Dedifferentiated amniotic fluid mesenchymal stem cell (primary cell): ENCODE measurements around the gene C4BPB.
"Not testable (repeated sequence)": the region's sequence is repeated elsewhere in the genome, so short reads cannot be mapped to it uniquely, and the experiment has no call there.

Experiments used
- DNase-seq: peaks from one replicate; pipeline ENCODE4 v3.0.0-alpha.2; 2016; ENCODE audit errors: extremely low spot score

C4BPB gene, protein sequence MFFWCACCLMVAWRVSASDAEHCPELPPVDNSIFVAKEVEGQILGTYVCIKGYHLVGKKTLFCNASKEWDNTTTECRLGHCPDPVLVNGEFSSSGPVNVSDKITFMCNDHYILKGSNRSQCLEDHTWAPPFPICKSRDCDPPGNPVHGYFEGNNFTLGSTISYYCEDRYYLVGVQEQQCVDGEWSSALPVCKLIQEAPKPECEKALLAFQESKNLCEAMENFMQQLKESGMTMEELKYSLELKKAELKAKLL

DNA sequence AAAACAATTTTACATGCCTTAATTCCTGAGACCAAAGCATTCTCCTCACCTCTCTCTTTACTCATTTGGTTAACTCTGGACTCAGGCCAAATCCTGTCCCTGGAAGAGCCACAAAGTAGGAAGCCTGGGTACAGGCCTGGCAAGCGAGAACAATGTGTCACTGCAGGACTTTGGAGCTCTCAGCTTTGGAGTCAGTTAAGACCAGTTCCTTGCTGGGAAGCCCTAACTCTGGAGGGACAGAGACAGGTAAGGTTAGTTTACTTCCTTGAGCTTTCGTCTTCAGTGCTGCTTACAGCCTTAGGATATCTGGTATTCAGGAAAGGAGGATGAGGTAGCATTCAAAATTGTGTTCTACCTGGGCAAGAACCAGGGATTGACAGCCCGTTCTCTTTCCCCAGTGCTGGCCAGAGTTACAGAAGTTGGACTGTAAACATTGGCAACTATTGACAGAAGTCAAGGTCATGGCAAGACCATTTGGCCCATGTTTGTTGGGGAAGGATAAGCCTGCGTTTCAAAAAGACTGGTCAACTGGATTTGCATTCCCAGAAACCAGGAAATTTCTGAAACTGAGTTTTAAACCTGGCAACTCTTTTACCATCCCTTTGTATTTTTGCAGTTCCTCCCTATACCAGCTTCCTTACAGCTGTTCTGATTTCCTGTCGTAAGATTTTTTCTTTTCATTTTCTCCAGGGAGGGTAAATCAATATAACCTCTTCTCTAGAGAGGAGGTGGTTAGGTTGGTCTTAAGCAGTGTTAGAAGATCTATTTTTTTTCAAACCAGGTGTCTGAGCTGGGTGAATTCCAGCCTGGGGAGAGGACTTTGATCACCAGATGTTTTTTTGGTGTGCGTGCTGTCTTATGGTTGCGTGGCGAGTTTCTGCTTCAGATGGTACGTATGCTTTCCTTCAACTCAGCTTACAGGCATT lies at the start of gene C4BPB:
Gene C4BPB, plus strand, starts transcription at position 160 of the 926 bp plus-strand sequence. Its CDS starts 672 bp downstream, at position 832.
- DNase-seq: no peak

DNA sequence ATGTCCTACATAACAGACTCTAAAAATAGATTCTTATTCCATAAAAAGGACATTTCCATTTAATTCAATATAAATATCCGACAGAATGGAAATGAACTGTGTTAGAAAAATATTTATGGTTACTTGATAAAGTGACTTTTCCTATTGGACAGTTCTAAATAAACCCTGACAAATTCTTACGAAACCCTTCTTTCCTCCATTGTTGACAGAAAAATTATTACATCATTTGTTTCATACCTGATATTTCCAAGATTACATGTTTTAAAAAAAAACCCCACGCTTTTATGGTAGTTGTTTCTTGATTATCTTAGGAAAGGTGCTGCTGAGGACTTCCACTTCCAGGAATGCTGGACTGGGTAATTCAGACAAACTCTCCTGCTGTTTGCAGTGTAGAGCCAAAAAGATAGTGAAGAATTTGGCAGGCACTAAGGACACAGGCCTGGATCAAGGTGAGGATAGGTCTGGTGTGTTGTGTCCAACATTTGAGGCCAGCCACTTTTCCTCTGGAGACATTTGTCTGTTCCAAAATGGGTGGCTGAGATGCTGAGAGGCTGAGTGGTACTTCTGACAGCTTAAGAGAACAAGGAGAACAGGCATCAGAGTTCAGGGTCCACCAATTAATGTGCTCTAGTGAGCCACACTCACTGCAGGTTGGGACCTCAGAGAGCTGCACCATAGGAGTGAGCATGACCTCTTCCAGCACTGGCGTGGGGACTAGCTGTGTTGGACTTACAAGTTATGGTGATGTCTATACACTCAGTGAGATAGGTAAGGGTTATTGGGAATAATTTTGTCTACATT lies 49.1 kb upstream of the C4BPB start:
- DNase-seq: no peak

DNA sequence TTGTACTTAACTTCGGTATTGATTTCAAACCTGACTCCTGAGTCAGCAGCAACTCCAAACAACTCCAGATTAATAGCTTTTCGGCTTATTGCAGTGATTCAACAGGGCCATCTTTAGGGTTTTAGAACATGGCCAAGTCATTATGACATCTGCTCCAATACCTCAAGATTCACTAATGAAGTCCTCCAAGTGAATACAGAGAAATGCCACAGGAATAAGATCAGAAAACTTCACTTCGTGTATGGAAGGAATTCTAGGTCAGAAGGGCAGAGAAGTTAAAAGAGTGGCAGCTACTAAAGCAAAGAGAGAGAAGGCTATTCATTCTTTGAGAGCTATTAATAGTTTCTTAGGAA lies 48.5 kb upstream of the C4BPB start:
- peak; percentile 22 for DNase-seq

DNA sequence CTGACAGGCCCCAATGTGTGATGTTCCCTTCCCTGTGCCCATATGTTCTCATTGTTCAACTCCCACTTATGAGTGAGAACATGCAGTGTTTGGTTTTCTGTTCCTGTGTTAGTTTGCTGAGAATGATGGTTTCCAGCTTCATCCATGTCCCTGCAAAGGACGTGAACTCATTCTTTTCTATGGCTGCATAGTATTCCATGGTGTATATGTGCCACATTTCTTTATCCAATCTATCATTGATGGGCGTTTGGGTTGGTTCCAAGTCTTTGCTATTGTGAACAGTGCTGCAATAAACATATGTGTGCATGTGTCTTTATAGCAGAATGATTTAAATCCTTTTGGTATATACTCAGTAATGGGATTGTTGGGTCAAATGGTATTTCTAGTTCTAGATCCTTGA lies 47.3 kb upstream of the C4BPB start:
- DNase-seq: not testable (repeated sequence)

DNA sequence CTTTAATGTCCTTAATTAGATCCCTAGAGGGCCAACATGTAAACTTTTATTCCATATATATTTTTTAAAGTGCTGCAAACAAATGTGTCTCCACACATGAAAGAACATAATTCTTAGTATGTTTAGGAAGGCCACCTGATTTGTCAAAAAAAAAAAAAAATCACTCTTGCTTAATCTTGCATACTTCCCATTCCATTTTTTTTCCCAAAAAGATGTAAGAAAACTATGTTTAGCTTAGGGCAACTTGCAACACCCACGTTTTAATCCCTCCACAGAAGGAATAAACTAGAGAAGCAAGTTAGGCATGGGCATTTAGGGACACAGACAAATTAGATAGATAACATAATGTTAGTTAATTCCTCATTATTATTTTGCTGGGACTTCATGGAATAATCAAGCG lies 43.2 kb upstream of the C4BPB start:
- no peak for DNase-seq

DNA sequence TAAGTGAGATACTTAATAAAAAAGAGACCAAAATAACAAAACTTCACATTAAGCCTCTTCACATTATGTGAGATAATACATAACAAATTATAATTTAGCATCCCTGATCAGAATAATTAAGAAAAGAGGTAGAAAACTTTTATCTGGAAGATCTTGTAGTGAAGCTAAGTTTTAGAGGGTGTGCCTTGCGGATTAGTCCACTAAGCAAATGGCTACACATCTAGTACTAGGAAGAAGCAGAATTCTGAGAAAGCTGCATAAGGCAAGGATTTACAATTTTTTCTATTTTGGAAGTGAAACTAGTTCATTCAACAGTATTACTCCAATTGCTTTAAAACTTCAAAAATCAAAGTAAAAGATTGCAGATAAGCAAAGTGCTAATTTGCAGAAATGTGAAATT lies 41.2 kb upstream of the C4BPB start:
- DNase-seq: no peak

DNA sequence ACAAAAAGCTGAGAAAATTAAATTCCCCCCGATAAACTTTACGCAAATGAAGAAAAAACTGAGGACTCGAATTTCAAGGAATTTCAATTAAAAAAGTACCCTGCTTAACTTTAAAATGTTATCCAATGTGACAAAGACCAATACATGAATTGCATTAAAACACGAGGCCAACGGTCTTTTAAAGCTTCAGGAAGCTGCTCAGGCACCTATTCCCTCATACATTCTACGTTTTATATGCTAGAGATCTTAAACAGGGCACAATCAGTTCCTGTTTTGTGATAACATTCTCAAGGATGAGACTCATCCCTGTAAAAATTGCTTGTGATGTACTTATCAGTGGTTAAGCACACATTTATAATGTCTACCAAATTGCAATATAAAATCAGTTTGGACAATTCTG lies 40.6 kb upstream of the C4BPB start:
- DNase-seq: no peak

DNA sequence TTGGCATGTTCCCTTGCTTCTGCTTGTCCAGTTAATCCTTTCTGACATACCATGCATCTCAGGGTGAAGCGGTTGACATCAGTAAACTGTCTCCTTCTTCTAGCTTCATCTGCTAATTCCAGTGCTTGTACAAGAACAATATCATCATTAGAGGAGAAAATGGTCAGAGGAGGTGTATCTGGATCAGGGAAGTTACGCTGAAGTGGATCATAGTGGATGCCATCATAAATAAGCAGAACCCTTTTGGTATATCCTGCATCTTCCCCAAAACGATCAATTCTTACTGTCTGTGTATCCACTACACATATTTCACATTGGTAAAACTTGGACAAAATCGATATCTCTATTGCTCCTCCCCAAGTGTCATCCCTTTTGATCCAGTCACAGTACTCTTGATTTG lies 39.6 kb upstream of the C4BPB start:
- no peak for DNase-seq

DNA sequence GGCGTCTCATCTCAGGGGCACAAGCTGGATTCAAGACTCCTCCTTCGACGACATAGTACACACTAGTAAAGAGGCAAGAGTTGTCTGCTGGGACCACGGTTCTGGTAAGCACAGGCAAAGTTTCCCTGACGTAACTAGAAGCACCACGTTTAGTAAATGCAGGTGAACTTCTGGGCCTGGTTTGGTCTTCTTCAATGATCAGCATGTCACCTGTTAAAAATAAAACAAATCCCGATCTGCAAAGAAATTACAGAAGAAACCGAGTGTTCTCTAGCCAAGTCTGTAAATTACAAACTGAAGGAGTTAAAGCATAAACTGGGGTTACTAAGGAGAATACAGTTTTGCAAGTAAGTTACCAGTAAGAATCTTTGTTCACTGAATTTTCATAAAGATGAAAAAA lies 39.1 kb upstream of the C4BPB start:
- no peak for DNase-seq

DNA sequence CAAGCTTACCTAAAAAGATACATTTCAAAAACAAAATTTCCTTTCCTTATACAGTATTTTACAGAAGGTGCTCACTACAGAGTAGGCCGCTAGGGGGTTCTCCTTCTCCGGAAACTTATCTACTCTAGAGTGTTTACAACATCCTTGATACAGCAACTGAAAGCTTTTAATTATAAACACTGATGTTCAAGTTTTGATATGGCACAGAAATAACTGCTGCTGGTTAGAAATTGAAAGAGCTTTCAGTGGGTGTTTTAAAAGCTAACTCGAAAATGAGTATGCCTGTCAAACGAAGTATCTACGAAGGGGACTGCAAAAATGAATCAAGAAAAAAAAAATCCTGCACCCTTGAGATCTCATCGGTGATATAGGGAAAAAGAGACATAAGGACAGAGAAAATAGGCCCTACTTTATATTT lies 38.7 kb upstream of the C4BPB start:
- peak; percentile 70 for DNase-seq

DNA sequence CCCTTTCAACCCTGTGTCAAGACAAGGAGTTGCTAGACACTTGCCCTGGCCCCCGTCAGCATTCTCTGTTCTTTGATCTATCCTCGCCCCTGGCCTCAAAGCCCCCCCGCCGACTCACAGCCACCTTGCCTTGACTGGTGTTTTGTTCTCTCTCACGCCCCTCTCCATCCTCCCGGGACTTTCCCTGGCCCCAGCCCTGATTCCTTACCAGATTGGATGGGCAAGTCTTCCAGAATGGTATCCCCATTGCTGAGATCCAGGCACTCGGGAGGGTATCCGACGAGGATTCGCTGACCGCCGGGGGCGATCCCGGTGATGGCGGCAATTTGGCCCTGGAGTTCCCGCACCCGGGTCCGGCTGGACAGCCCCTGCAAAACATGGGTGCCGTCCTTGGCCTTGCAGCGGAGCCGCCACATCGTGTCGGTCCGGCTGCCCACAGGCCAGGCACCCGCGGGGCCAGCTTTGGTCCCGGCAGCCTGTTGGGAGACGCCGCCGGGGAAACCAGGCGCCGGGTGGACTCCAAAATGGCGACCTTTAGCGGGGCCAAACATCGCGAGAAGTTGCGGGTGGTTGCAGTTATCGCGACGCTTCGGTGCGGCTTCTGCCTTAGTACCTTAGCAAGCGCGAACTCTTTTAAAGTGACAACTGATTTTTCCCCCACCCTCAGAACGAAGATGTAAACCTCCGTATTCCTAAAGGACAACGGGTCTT lies 38.0 kb upstream of the C4BPB start:
- DNase-seq: peak; percentile 94

DNA sequence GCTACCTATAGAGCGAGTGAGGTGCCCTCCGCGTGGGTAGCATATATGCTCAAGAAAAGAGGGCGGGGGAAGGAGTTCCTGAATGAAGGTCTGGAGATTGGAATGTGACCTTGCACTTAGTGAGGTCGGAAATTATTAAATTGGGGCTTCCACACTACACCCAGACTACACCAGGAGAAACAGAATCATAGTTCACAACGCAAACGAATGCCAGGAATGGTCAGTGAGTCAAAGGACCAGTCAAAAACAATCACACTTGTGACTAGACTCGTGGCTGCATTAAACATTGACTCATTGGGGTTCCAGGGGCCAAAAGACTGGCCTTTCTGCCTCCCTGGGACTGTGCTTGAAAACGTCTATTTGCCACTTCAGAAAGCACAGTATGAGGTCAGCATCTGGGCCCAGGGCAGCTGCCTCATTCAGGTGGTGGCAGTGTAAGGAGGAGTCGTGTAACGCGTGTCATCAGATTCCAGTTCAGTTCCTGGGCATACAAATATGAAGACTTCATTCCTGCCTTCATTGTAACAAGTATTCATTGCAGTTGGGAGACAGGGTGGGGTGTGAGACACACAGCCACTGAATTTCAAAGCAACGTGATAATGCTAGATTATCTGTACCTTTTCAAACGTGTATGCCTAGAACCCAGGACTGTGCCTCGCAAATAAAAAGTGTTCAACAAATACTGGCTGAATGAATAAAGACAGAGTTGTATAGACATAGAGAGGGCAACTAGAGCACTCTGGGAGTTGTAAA lies 37.3 kb upstream of the C4BPB start, which contains the start of gene YOD1:
Gene YOD1, minus strand, starts transcription at position 18 of the 753 bp plus-strand sequence. CDS start 178 bp downstream, outside the sequence.
- DNase-seq: no peak

DNA sequence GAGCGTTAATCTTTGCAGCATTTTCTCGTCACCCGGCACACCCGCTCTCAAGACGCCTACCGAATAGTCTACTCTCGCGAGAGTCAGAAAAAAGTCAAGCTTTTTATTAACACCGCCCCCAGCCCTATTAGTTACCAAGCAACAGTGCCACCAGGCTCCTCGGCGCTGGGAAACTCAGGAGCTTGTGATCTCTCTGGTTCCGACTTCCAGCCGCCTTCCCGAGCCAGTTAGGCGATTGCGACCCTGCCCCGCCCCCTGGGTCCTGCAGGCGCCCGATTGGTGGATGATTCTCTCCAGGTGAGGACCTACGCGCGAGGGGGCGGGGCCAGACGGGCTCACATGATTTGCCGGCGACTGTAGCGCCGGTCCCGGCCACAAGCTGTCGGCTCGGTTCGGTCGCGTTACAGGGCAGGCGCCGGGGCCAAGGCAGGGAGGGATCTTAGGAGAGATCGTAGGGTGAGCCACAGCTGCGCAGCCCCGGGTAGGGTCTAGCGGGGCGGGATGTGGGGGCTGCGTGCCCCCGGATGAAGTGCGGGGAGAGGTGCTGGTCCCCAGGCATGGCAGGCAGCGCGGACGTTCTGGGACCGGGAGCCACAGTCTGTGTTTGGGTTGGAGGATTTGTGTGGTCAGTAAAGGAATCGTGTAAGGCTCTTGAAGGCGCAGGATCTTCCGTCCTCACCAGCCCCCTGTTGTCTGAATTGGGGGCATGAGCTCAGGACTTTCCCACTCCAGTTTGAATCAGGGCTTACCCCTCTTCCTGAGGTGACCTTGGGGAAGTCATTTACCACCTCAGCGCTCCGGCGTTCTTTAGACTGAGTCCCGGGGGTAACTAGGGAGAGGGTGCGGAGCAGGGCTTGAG lies 35.5 kb upstream of the C4BPB start, which contains the start of gene PFKFB2:
Gene PFKFB2, plus strand, starts transcription at position 365 of the 859 bp plus-strand sequence. CDS start 1,443 bp downstream, outside the sequence.
- peak; percentile 98 for DNase-seq

DNA sequence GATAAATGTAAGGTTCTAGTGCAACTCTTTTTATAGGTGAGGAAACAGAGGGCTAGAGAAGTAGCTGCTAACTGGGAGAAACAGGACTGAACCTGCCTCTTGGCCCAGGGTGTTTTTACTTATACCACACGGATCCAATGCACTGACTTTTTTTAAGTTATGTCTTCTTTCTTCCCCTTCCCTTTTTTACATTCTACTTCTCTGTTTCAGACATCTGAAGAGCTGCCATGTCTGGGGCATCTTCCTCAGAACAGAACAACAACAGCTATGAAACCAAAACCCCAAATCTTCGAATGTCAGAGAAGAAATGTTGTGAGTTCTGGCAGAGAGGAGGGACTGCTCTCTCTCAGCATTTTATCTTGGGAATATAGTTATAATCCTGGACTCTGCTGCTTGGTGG lies 34.2 kb upstream of the C4BPB start:
- DNase-seq: no peak

DNA sequence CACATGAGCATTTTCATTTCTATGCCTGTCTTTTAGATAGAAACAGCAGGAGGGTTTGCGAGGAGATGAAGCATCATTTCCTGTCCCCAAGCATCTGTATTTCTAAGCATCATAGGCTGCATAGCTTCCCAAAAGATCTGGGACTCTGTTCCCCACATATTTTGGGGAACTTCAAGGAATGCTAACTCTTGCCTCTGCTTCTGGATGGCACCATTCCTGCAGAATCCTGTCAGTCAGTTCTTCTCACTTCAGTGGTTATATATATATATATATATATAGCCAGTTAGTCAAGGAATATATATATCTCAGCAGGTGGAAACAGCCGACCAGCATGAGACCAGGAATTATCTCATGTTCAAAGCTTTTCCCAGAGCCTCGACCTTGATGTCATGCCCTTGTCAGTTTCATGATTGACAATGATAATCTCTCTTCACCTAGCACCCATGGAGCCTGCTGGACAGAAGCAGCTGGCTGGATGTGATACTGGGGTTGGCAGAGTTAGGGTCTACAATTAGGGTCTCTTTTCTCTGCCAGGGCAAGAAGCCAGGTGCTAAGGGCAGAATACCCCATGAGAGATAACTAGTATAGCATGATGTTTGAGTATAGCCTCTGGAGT lies 33.2 kb upstream of the C4BPB start:
- DNase-seq: no peak

DNA sequence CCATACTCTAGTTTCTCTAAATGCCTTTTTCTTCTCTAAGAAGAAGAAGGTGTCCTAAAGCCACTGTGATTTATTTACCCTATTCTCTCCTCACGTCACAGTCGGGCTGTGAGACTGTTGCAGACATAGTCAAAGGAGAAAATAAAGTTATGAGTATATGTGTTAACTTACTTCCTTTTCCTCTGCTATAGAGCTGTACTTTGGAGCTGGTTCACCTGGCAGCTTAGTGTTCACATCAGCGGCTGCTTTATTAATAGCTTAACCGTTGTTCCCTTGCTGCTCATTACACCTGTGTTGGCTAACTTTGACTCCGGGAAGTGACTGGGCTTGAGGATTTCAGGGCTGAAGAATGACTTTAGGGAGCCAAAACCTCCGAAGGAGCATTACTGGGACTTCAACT lies 32.0 kb upstream of the C4BPB start:
- DNase-seq: no peak

DNA sequence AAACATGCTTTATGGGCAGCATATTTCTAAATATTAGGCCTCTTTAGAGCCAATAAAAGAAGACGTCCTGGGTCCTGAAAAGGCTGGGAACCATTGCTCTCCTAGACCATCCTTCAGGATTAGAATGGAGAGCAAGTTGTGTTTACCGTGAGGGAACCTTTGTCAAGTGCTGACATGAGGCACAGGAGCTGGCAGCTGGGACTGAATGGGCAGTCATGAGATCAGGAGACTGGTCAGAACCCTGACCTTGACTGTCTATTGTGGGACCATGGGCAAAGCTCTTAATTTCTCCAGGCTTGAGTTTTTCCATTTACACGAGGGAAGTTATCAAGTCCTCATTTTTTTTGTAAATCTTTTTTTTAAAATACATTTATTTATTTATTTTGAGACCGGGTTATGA lies 30.4 kb upstream of the C4BPB start:
- no peak for DNase-seq

DNA sequence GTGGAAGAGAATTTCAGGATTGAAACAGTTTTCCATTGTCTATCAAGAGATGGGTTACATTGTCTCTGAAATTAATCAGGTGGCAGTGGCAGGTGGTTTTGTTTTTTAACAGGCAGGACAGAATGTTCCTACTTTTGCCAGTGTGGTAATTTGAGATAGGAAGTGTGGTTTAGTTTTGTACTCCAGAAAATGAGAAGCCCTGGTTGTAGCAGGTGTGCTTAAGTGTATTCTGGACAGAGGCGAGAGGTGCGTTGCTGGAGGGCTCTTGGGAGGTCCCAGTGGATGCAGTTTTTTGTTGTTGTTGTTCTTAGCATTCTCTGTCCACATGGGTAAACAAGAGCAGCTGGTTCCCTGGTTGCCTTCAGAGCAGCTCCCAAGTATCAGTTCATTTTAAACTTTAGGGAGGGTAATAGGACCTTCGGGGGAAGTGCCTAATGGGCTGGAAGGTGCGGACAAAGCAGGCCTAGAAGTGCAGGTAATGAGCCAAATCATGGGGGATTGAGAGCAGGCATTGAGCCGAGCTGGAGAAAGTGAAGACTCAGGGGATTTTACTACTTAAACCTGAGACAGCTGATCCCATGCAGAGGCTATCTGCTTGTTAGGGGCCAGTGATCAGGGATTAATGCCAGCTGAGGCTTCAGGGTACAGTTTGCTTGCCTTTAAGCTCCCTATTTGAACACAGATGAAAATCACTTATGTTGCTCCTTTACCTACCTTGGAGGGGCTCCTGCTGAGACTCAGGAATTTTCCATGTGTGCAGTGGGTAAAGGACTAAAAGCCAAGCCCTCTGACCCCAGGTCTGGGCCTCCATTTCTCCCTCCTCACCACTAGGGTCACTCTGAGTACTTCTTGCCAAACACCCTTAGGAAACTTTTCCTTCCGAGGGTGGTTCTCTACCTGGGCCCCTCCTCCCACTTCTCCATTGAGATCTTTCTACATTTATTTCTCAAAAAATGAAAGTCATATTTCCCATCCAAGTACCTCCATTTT lies 29.5 kb upstream of the C4BPB start:
- no peak for DNase-seq
